GM12878 (cell line): Measurements from ENCODE around the gene CDC5L. TPM values are rescaled to one million over a fixed set of nuclear protein-coding genes. Genes with fewer than 3 reads are reported as not detected.

ENCODE experiments used
- ATAC-seq: fragments of 200-7000 bp; cut with Tn5 transposase; 3 replicates; pipeline ENCODE4 v1.9.1; 2020; ENCODE audit warnings: mild to moderate bottlenecking, moderate library complexity
- BruUV-seq: library from RNA; stranded (reverse); fragments of 400-500 nt; replicated peaks from 2 replicates; lab custom pipeline; 2021; lab: Mats Ljungman, UMichigan
- CTCF ChIA-PET: fragments of 300-600 bp; sonication (Branson Sonifier 250); formaldehyde crosslinking; extraction: SDS; loops from one replicate; lab custom pipeline; 2021; ENCODE audit warnings: inconsistent platforms; lab: Yijun Ruan, JAX
- POLR2A ChIA-PET: fragments of 350-600 bp; formaldehyde crosslinking; extraction: SDS; loops from one replicate; lab custom pipeline; 2021; ENCODE audit warnings: inconsistent platforms; lab: Charles Lee
- RAD21 ChIA-PET: fragments of 300-600 bp; sonication (Branson Sonifier 250); formaldehyde crosslinking; loops from one replicate; lab custom pipeline; 2023; ENCODE audit warnings: antibody characterized with exemption; ENCODE audit not compliant: unreplicated experiment; lab: Charles Lee
- SMC1A ChIA-PET: fragments of 300-600 bp; sonication (Branson Sonifier 250); formaldehyde crosslinking; loops from one replicate; lab custom pipeline; 2023; ENCODE audit not compliant: unreplicated experiment, uncharacterized antibody; lab: Charles Lee
- DNase-seq: peaks from one replicate; pipeline ENCODE4 v3.0.0-alpha.2; 2011; ENCODE audit warnings: low read depth, low spot score
- FAIRE-seq: peaks from 3 replicates; lab custom pipeline; 2011; peaks lifted over from hg19 to GRCh38; lab: Jason Lieb, UNC
- H2AFZ ChIP-seq: 2 replicates; pipeline ENCODE4 v1.6.0; 2011; ENCODE audit warnings: low read depth, low read length, control low read depth; ENCODE audit not compliant: control insufficient read depth
- H3K27ac ChIP-seq: 2 replicates; pipeline ENCODE4 v1.5.1; 2011; ENCODE audit warnings: control low read depth; ENCODE audit not compliant: control insufficient read depth, insufficient read depth
- H3K27me3 ChIP-seq, 2 experiments: replicated peaks in 1 of 2; 2 replicates each; pipeline versions ENCODE4 v1.6.0 to v1.6.1; 2011; ENCODE audit warnings: low read length in 1 of 2; ENCODE audit not compliant: control insufficient read depth in 2 of 2, insufficient read depth in 2 of 2
- H3K36me3 ChIP-seq, 2 experiments: 2 replicates each; pipeline ENCODE4 v1.5.1; 2011; ENCODE audit warnings: low read length in 1 of 2; ENCODE audit not compliant: control insufficient read depth in 2 of 2, insufficient read depth in 2 of 2
- H3K4me1 ChIP-seq: 2 replicates; pipeline ENCODE4 v1.6.1; 2011; ENCODE audit warnings: mild to moderate bottlenecking, low read length, moderate library complexity, mixed read lengths; ENCODE audit not compliant: control insufficient read depth, insufficient read depth
- H3K4me2 ChIP-seq: 2 replicates; pipeline ENCODE4 v1.6.0; 2011; ENCODE audit warnings: control low read depth; ENCODE audit not compliant: control insufficient read depth, insufficient read depth
- H3K4me3 ChIP-seq: fragments of 200-600 bp; sonication (generic); 2 replicates; pipeline ENCODE4 v1.5.1; 2016
- H3K79me2 ChIP-seq: 2 replicates; pipeline ENCODE4 v1.6.0; 2011; ENCODE audit warnings: low read length; ENCODE audit not compliant: control insufficient read depth, insufficient read depth
- H3K9ac ChIP-seq: 2 replicates; pipeline ENCODE4 v1.8.0; 2011; ENCODE audit warnings: low read length, control low read depth, mixed read lengths; ENCODE audit not compliant: control insufficient read depth, insufficient read depth
- H3K9me3 ChIP-seq: replicated peaks from 3 replicates; pipeline ENCODE4 v1.5.1; 2011; ENCODE audit warnings: mild to moderate bottlenecking, low read length; ENCODE audit not compliant: control insufficient read depth, insufficient read depth
- H4K20me1 ChIP-seq: 2 replicates; pipeline ENCODE4 v1.6.0; 2011; ENCODE audit not compliant: control insufficient read depth, insufficient read depth
- FOXK2 ChIP-seq: fragments of 450-650 bp; IDR thresholded peaks from 2 replicates; pipeline ENCODE4 v1.6.1; 2017; ENCODE audit warnings: mild to moderate bottlenecking, moderate library complexity
- IRF3 ChIP-seq: fragments of 450-650 bp; IDR thresholded peaks from 2 replicates; pipeline ENCODE4 v1.6.1; 2014; ENCODE audit warnings: mild to moderate bottlenecking
- MTA2 ChIP-seq: fragments of 450-650 bp; IDR thresholded peaks from 2 replicates; pipeline ENCODE4 v1.6.1; 2016; ENCODE audit warnings: low read depth, mild to moderate bottlenecking, moderate library complexity
- ZBTB40 ChIP-seq: fragments of 450-650 bp; IDR thresholded peaks from 2 replicates; pipeline ENCODE4 v1.6.1; 2016; ENCODE audit warnings: mild to moderate bottlenecking, moderate library complexity, borderline replicate concordance
- ZZZ3 ChIP-seq: IDR thresholded peaks from 2 replicates; pipeline ENCODE4 v1.6.1; 2011; ENCODE audit warnings: low read depth; ENCODE audit not compliant: control insufficient read depth, insufficient read length
- WGBS: methylation state at CpG from one replicate; pipeline ENCODE4 v1.1.6; 2016; ENCODE audit warnings: low lambda C conversion rate; ENCODE audit not compliant: insufficient replicate concordance, insufficient coverage; ENCODE audit errors: missing lambda C conversion rate; 5-methylcytosine and 5-hydroxymethylcytosine counted together
- in situ Hi-C: fragments of 300-500 bp; cut with MboI; formaldehyde crosslinking; loops from 9 replicates; pipeline ENCODE4 v1.14.3; 2018; ENCODE audit warnings: mixed read lengths
- intact Hi-C: fragments of 100-400 bp; cut with micrococcal nuclease; formaldehyde crosslinking; loops from one replicate; pipeline ENCODE4 v1.14.2; 2022; ENCODE audit not compliant: unreplicated experiment
- polyA plus RNA-seq, 11 experiments: library from polyadenylated mRNA; depleted of rRNA in 4 of 11; unstranded in 6 of 11; stranded (reverse) in 5 of 11; fragments of >200 nt; fragmentation: Nextera tagmentation in 4 of 11; fragmentation: Illumina TruSeq in 1 of 11; extraction: Ambion mirVana in 4 of 11; extraction: Trizol in 1 of 11; gene quantifications; 1 replicate in 1 of 11; 2 replicates in 10 of 11; pipeline versions ENCODE4 v1.2.1 to v1.2.3, GENCODE V29; 2011 to 2016; ENCODE audit warnings: inconsistent platforms in 2 of 11, missing spikeins in 2 of 11, low read depth in 1 of 11
- total RNA-seq, 4 experiments: library from RNA; depleted of rRNA in 3 of 4; stranded (reverse); fragments of >200 nt in 3 of 4; fragmentation: Illumina TruSeq in 1 of 4; extraction: Trizol in 1 of 4; gene quantifications; 2 replicates each; pipeline versions ENCODE4 v1.2.1 to v1.2.3, GENCODE V29; 2013 to 2021

CDC5L gene
- total and polyA plus RNA-seq, 10 of the 15 experiments (the other 5 are each of a cell fraction or from before 2014, with no cell fraction given): 13.2 to 29.4 (median 18.8) TPM

- TF ChIP-seq ZZZ3 (no peak), ZBTB40 (no peak), IRF3 (no peak)
Observed at GRCh38 chr6:44425951-44426350, 38.4 kb downstream of the CDC5L start (continued).

GRCh38 chr6:44428682-44429081 lies 41.2 kb downstream of the CDC5L start:
- Histone ChIP-seq H4K20me1 (no peaks in the 10 kb centered on the region), H3K4me3 (no peak overlapping the region), H3K4me1 (no peaks in the 10 kb centered on the region), H3K27ac (no peak overlapping the region), H2AFZ (no peak overlapping the region), H3K79me2 (no peaks in the 10 kb centered on the region), H3K9ac (no peak overlapping the region), H3K9me3 (no peaks in the 10 kb centered on the region), H3K36me3 (peaks cover 0 to 25% of the 10 kb centered on the region in 2 experiments; a peak in 3 of 4 replicates), H3K4me2 (no peak overlapping the region), H3K27me3 (no peaks in the 10 kb centered on the region)
- BruUV-seq: no TSS peak
- ATAC-seq (no peak), FAIRE-seq (no peak), DNase-seq (no peak)
- ChIA-PET POLR2A (no interaction called here), CTCF (interaction anchor here (0.9 to 4.7 kb wide), 12 partner anchors 9 to 160 kb away, joined by 3 to 22 read pairs (median 5); no protein-coding TSS in a partner anchor), SMC1A (interaction anchor here (1.0 to 2.1 kb wide), 2 partner anchors 11 to 1494 kb away, joined by 3 to 7 read pairs; no protein-coding TSS in a partner anchor), RAD21 (interaction anchor here (0.8 kb wide), 1 partner anchor 11 kb away, joined by 3 read pairs; no protein-coding TSS in a partner anchor)
- WGBS: 82% methylated on average over 3 of the region's 3 CpGs
- intact Hi-C loops: no loop called here
- no peak for TF ChIP-seq FOXK2
- TF ChIP-seq MTA2: 0 out of 2 replicates have a peak, but pooled peaks have one; percentile 29
- in situ Hi-C loops: no loop called here
